ENCODE data around the gene RPH3AL. TPM values are rescaled to one million over a fixed set of nuclear protein-coding genes. Genes with fewer than 3 reads are reported as not detected.
"Not testable (repeated sequence)": the region's sequence is repeated elsewhere in the genome, so short reads cannot be mapped to it uniquely, and the experiment has no call there.

Gene RPH3AL
- total and polyA plus RNA-seq, 2 donors from 2014 or later: 18.1 to 55.9 TPM

DNA sequence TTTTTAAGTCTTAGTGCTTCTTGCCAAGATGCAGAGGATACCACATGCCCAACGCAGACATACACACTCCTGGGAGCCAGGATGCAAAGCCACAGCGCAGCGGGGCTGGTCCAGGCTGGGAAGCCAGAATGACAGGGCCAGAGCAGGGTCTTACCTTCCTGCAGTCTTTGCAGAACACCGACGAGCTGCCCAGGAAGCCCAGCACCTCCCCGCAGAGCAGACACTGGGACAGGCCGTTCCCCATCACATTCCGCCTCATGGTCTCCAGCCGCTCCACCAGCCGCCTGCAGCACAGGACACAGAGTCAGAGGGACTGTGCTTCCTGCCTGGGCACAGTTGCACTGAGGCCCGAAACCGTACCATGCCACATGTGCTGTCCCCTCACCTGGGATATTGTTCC is 33.3 kb downstream of the RPH3AL start:
- intact Hi-C loops (cut with DNase I): no loop called here
- no peak overlapping the region for H3K9ac ChIP-seq (ENCODE audit: low read length in 3 of 3)
- no peaks in the 10 kb centered on the region for H3K4me1 ChIP-seq (ENCODE audit: control insufficient read depth in 2 of 3, insufficient read depth in 2 of 3, low read depth in 1 of 3, low read length in 3 of 3)
- no peak for FAIRE-seq
- no peaks in the 10 kb centered on the region for H3K27me3 ChIP-seq (ENCODE audit: control insufficient read depth, insufficient read depth, low read length)
- no peak overlapping the region for H3K4me3 ChIP-seq (ENCODE audit: low read length in 3 of 3)
- TF ChIP-seq, protein P1, sequence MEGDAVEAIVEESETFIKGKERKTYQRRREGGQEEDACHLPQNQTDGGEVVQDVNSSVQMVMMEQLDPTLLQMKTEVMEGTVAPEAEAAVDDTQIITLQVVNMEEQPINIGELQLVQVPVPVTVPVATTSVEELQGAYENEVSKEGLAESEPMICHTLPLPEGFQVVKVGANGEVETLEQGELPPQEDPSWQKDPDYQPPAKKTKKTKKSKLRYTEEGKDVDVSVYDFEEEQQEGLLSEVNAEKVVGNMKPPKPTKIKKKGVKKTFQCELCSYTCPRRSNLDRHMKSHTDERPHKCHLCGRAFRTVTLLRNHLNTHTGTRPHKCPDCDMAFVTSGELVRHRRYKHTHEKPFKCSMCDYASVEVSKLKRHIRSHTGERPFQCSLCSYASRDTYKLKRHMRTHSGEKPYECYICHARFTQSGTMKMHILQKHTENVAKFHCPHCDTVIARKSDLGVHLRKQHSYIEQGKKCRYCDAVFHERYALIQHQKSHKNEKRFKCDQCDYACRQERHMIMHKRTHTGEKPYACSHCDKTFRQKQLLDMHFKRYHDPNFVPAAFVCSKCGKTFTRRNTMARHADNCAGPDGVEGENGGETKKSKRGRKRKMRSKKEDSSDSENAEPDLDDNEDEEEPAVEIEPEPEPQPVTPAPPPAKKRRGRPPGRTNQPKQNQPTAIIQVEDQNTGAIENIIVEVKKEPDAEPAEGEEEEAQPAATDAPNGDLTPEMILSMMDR (IDR thresholded peaks at IDR 0.05; ENCODE audit: borderline replicate concordance, extremely low read depth, insufficient read depth): no peak
- DNase-seq: peak in 1 of 5 donors; percentile 66
- no peaks in the 10 kb centered on the region for H3K9me3 ChIP-seq (ENCODE audit: control insufficient read depth in 2 of 3, insufficient read depth in 1 of 3, low read length in 3 of 3)
- H3K36me3 ChIP-seq (ENCODE audit: control insufficient read depth in 2 of 3, insufficient read depth in 3 of 3, low read length in 3 of 3): peaks cover 2 to 12% (median 4%) of the 10 kb centered on the region in 3 donors
- H3K27ac ChIP-seq (ENCODE audit: low read depth in 2 of 2, low read length in 2 of 2): no peak overlapping the region

DNA sequence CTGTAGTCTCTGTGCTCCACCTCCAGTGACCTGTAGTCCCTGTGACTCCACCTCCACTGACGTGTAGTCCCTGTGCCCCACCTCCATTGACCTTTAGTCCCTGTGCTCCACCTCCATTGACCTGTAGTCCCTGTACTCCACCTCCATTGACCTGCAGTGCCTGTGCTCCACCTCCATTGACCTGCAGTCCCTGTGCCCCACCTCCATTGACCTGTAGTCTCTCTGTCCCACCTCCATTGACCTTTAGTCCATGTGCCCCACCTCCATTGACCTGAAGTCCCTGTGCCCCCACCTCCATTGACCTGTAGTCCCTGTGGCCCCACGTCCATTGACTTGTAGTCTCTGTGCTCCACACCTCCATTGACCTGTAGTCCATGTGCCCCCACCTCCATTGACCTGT is 35.5 kb downstream of the RPH3AL start:
- H3K27me3 ChIP-seq (ENCODE audit: control insufficient read depth, insufficient read depth, low read length); FAIRE-seq; H3K27ac ChIP-seq (ENCODE audit: low read depth in 2 of 2, low read length in 2 of 2); H3K9me3 ChIP-seq (ENCODE audit: control insufficient read depth in 2 of 3, insufficient read depth in 1 of 3, low read length in 3 of 3); intact Hi-C loops (cut with DNase I); H3K4me1 ChIP-seq (ENCODE audit: control insufficient read depth in 2 of 3, insufficient read depth in 2 of 3, low read depth in 1 of 3, low read length in 3 of 3); H3K4me3 ChIP-seq (ENCODE audit: low read length in 3 of 3); H3K9ac ChIP-seq (ENCODE audit: low read length in 3 of 3): not testable (repeated sequence)
- peak in 1 of 5 donors; percentile 10 for DNase-seq
- H3K36me3 ChIP-seq (ENCODE audit: control insufficient read depth in 2 of 3, insufficient read depth in 3 of 3, low read length in 3 of 3): peaks cover 2 to 12% (median 4%) of the 10 kb centered on the region in 3 donors

DNA sequence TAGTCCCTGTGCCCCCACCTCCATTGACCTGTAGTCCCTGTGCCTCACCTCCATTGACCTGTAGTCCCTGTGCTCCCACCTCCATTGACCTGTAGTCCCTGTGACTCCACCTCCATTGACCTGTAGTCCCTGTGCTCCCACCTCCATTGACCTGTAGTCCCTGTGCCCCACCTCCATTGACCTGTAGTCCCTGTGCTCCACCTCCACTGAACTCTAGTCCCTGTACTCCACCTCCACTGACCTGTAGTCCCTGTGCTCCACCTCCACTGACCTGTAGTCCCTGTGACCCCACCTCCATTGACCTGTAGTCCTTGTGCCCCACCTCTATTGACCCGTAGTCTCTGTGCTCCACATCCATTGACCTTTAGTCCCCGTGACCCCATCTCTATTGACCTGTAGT is 37.2 kb downstream of the RPH3AL start:
- H3K27me3 ChIP-seq (ENCODE audit: control insufficient read depth, insufficient read depth, low read length); H3K9ac ChIP-seq (ENCODE audit: low read length in 3 of 3); H3K4me1 ChIP-seq (ENCODE audit: control insufficient read depth in 2 of 3, insufficient read depth in 2 of 3, low read depth in 1 of 3, low read length in 3 of 3); H3K9me3 ChIP-seq (ENCODE audit: control insufficient read depth in 2 of 3, insufficient read depth in 1 of 3, low read length in 3 of 3); H3K27ac ChIP-seq (ENCODE audit: low read depth in 2 of 2, low read length in 2 of 2); FAIRE-seq; intact Hi-C loops (cut with DNase I); DNase-seq; H3K4me3 ChIP-seq (ENCODE audit: low read length in 3 of 3): not testable (repeated sequence)
- peaks cover 2 to 12% (median 4%) of the 10 kb centered on the region in 3 donors for H3K36me3 ChIP-seq (ENCODE audit: control insufficient read depth in 2 of 3, insufficient read depth in 3 of 3, low read length in 3 of 3)

DNA sequence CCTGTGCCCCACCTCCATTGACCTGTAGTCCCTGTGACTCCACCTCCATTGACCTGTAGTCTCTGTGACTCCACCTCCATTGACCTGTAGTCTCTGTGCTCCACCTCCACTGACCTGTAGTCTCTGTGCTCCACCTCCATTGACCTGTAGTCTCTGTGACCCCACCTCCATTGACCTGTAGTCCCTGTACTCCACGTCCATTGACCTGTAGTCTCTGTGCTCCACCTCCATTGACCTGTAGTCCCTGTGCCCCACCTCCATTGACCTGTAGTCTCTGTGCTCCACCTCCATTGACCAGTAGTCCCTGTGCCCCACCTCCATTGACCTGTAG is 38.0 kb downstream of the RPH3AL start:
- H3K9me3 ChIP-seq (ENCODE audit: control insufficient read depth in 2 of 3, insufficient read depth in 1 of 3, low read length in 3 of 3); intact Hi-C loops (cut with DNase I); H3K9ac ChIP-seq (ENCODE audit: low read length in 3 of 3); DNase-seq; H3K4me3 ChIP-seq (ENCODE audit: low read length in 3 of 3); FAIRE-seq; H3K4me1 ChIP-seq (ENCODE audit: control insufficient read depth in 2 of 3, insufficient read depth in 2 of 3, low read depth in 1 of 3, low read length in 3 of 3); H3K27me3 ChIP-seq (ENCODE audit: control insufficient read depth, insufficient read depth, low read length); H3K27ac ChIP-seq (ENCODE audit: low read depth in 2 of 2, low read length in 2 of 2): not testable (repeated sequence)
- H3K36me3 ChIP-seq (ENCODE audit: control insufficient read depth in 2 of 3, insufficient read depth in 3 of 3, low read length in 3 of 3): peaks cover 2 to 12% (median 4%) of the 10 kb centered on the region in 3 donors

DNA sequence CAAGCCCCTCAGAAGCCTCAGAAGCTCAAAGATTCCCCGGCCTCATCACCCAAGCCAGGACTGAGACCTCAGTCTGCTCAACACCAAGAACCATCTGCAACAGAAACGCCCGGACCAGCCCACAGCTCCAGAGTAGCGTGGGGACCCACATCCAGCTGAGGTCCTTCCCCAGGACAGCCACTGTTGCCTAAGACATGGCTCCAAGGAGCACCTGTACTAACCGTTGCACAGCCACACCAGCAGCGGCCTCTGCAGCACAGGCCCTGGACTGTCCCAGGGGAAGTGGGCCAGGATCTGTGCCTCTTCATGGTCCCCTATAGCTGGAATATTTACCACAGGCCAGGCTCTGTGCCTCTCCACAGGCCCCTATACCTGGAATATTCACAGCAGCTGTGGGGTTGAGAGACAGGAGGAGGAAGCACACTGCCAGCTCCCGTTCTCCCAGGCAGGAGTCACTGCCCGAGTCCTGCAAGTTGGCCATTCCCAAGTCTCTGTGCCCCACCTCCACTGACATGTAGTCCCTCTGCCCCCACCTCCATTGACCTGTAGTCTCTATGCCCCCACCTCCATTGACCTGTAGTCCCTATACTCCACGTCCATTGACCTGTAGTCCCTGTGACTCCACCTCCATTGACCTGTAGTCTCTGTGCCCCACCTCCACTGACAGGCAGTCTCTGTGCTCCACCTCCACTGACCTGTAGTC is 38.5 kb downstream of the RPH3AL start:
- H3K4me3 ChIP-seq (ENCODE audit: low read length in 3 of 3): no peak overlapping the region
- FAIRE-seq: no peak
- H3K27ac ChIP-seq (ENCODE audit: low read depth in 2 of 2, low read length in 2 of 2): no peak overlapping the region
- no peaks in the 10 kb centered on the region for H3K4me1 ChIP-seq (ENCODE audit: control insufficient read depth in 2 of 3, insufficient read depth in 2 of 3, low read depth in 1 of 3, low read length in 3 of 3)
- H3K9ac ChIP-seq (ENCODE audit: low read length in 3 of 3): no peak overlapping the region
- no peak for DNase-seq
- intact Hi-C loops (cut with DNase I): no loop called here
- TF ChIP-seq, protein P1 (IDR thresholded peaks at IDR 0.05; ENCODE audit: borderline replicate concordance, extremely low read depth, insufficient read depth): no peak
- peaks cover 2 to 7% (median 3%) of the 10 kb centered on the region in 3 donors for H3K36me3 ChIP-seq (ENCODE audit: control insufficient read depth in 2 of 3, insufficient read depth in 3 of 3, low read length in 3 of 3)
- no peaks in the 10 kb centered on the region for H3K9me3 ChIP-seq (ENCODE audit: control insufficient read depth in 2 of 3, insufficient read depth in 1 of 3, low read length in 3 of 3)
- H3K27me3 ChIP-seq (ENCODE audit: control insufficient read depth, insufficient read depth, low read length): no peaks in the 10 kb centered on the region
